Mesodermal cell (in vitro differentiated cells): ENCODE measurements around the gene CDK9.

Experiments used
- H3K27ac ChIP-seq: 2 replicates; pipeline ENCODE4 v1.7.0; 2013; ENCODE audit warnings: mild to moderate bottlenecking, low read depth, low read length, moderate library complexity; ENCODE audit not compliant: severe bottlenecking
- H3K36me3 ChIP-seq: 2 replicates; pipeline ENCODE4 v1.7.1; 2013; ENCODE audit warnings: mild to moderate bottlenecking, low read length, moderate library complexity; ENCODE audit not compliant: control insufficient read depth, insufficient read depth
- H3K4me1 ChIP-seq: one replicate; pipeline ENCODE4 v1.7.1; 2013; ENCODE audit warnings: mild to moderate bottlenecking, low read length; ENCODE audit not compliant: insufficient read depth, control insufficient read depth, poor library complexity, severe bottlenecking
- H3K4me3 ChIP-seq: 2 replicates; pipeline ENCODE4 v1.7.0; 2013; ENCODE audit warnings: low read length, control low read depth, mild to moderate bottlenecking; ENCODE audit not compliant: insufficient read depth, poor library complexity, severe bottlenecking; ENCODE audit errors: extremely low read depth
- H3K9me3 ChIP-seq: 2 replicates; pipeline ENCODE4 v1.7.1; 2013; ENCODE audit warnings: mild to moderate bottlenecking, low read length, moderate library complexity; ENCODE audit not compliant: control insufficient read depth
- WGBS, 2 experiments: methylation state at CpG; one replicate each; pipeline ENCODE4 v1.1.5; 2013; ENCODE audit warnings: missing lambda C conversion rate in 2 of 2; ENCODE audit not compliant: insufficient coverage in 2 of 2; 5-methylcytosine and 5-hydroxymethylcytosine counted together

CDK9 gene

GRCh38 chr9:127793093-127793708 lies 7.4 kb downstream of the CDK9 start:
- Histone ChIP-seq H3K4me1 (peaks cover 2% of the 10 kb centered on the region), H3K27ac (no peak overlapping the region), H3K4me3 (no peak overlapping the region), H3K36me3 (peaks cover 64% of the 10 kb centered on the region), H3K9me3 (no peaks in the 10 kb centered on the region)
- WGBS, 2 experiments: 94 to 96% methylated on average over 4 to 8 of the region's 8 CpGs

- Histone ChIP-seq H3K4me3 (no peak overlapping the region), H3K4me1 (no peaks in the 10 kb centered on the region), H3K27ac (no peak overlapping the region), H3K36me3 (peaks cover 54% of the 10 kb centered on the region), H3K9me3 (no peaks in the 10 kb centered on the region)
- WGBS, 2 experiments: 96% methylated on average over 11 to 14 of the region's 14 CpGs
Observed at GRCh38 chr9:127794001-127794791, 8.4 kb downstream of the CDK9 start.

GRCh38 chr9:127796225-127796813 lies 10.5 kb downstream of the CDK9 start:
- H3K27ac ChIP-seq: no peak overlapping the region
- H3K4me3 ChIP-seq: no peak overlapping the region
- no peaks in the 10 kb centered on the region for H3K4me1 ChIP-seq
- 87 to 89% methylated on average over 6 of the region's 8 CpGs for WGBS, 2 experiments
- peaks cover 33% of the 10 kb centered on the region for H3K36me3 ChIP-seq
- no peaks in the 10 kb centered on the region for H3K9me3 ChIP-seq

- no peak overlapping the region for H3K4me3 ChIP-seq
- no peak overlapping the region for H3K27ac ChIP-seq
- peaks cover 27% of the 10 kb centered on the region for H3K36me3 ChIP-seq
- H3K9me3 ChIP-seq: no peaks in the 10 kb centered on the region
- WGBS, 2 experiments: 92 to 100% methylated on average over 1 to 9 of the region's 11 CpGs
- H3K4me1 ChIP-seq: no peaks in the 10 kb centered on the region
Observed at GRCh38 chr9:127796852-127797370, 11.1 kb downstream of the CDK9 start.

- 6 to 21% methylated on average over 5 to 7 of the region's 10 CpGs for WGBS, 2 experiments
- Histone ChIP-seq H3K27ac (peak overlapping the region; percentile 53), H3K36me3 (peaks cover 26% of the 10 kb centered on the region), H3K9me3 (no peaks in the 10 kb centered on the region), H3K4me1 (no peaks in the 10 kb centered on the region), H3K4me3 (peak overlapping the region; percentile 72)
Observed at GRCh38 chr9:127801955-127802575, 16.2 kb downstream of the CDK9 start.

GRCh38 chr9:127802576-127803443 lies 17.0 kb downstream of the CDK9 start, which contains the start of gene FPGS:
Gene FPGS, plus strand, starts transcription at chr9:127802882. Its CDS starts 43 bp downstream, at chr9:127802925.
- H3K4me1 ChIP-seq: no peaks in the 10 kb centered on the region
- WGBS, 2 experiments: 0% methylated on average over 59 to 63 of the region's 83 CpGs
- H3K36me3 ChIP-seq: peaks cover 33% of the 10 kb centered on the region
- H3K9me3 ChIP-seq: no peaks in the 10 kb centered on the region
- peak within 1 kb of the TSS; percentile 82 for H3K27ac ChIP-seq
- H3K4me3 ChIP-seq: peak within 1 kb of the TSS; percentile 72

GRCh38 chr9:127803507-127804352 lies 17.9 kb downstream of the CDK9 start:
- peak overlapping the region; percentile 82 for H3K27ac ChIP-seq
- peak overlapping the region; percentile 72 for H3K4me3 ChIP-seq
- H3K4me1 ChIP-seq: no peaks in the 10 kb centered on the region
- no peaks in the 10 kb centered on the region for H3K9me3 ChIP-seq
- H3K36me3 ChIP-seq: peaks cover 43% of the 10 kb centered on the region
- WGBS, 2 experiments: 63 to 73% methylated on average over 13 to 14 of the region's 18 CpGs

- Histone ChIP-seq H3K27ac (no peak overlapping the region), H3K36me3 (peaks cover 49% of the 10 kb centered on the region), H3K4me3 (no peak overlapping the region), H3K4me1 (no peaks in the 10 kb centered on the region), H3K9me3 (no peaks in the 10 kb centered on the region)
- WGBS, 2 experiments: 77 to 80% methylated on average over 6 to 7 of the region's 8 CpGs
Observed at GRCh38 chr9:127805620-127806019, 19.8 kb downstream of the CDK9 start.

- H3K4me3 ChIP-seq: no peak overlapping the region
- WGBS, 2 experiments: 94 to 97% methylated on average over 12 to 14 of the region's 14 CpGs
- no peaks in the 10 kb centered on the region for H3K9me3 ChIP-seq
- H3K27ac ChIP-seq: no peak overlapping the region
- peaks cover 54% of the 10 kb centered on the region for H3K36me3 ChIP-seq
- no peaks in the 10 kb centered on the region for H3K4me1 ChIP-seq
Observed at GRCh38 chr9:127806871-127807270, 21.0 kb downstream of the CDK9 start.
